Lower leg skin (tissue), 4 donors: ENCODE measurements around the gene HOXC10. TPM values are rescaled to one million over a fixed set of nuclear protein-coding genes. Genes with fewer than 3 reads are reported as not detected.

Experiments used
- DNase-seq, 2 donors: peaks; one replicate each; pipeline ENCODE4 v3.0.0-alpha.2; 2019; ENCODE audit warnings: low spot score in 2 of 2
- H3K4me3 ChIP-seq: fragments of 200-600 bp; sonication (generic); 2 replicates; pipeline ENCODE4 v1.5.1; 2017; ENCODE audit warnings: mild to moderate bottlenecking, low read depth; ENCODE audit not compliant: poor library complexity, severe bottlenecking
- POLR2A ChIP-seq, 2 donors: fragments of 450-650 bp; IDR thresholded peaks; one replicate each; pipeline ENCODE4 v1.6.1; 2016 to 2017; ENCODE audit warnings: antibody characterized with exemption in 2 of 2, mild to moderate bottlenecking in 1 of 2, moderate library complexity in 1 of 2
- WGBS, 2 donors: methylation state at CpG; one replicate each; pipeline ENCODE4 v1.1.5; 2018; 5-methylcytosine and 5-hydroxymethylcytosine counted together
- intact Hi-C: fragments of 100-400 bp; cut with DNase I; formaldehyde crosslinking; loops from one replicate; pipeline ENCODE4 v1.15.0; 2023; ENCODE audit warnings: low total_unique reads
- total RNA-seq, 4 donors: library from RNA; depleted of rRNA; stranded (reverse); fragments of >200 nt; gene quantifications; one replicate each; pipeline ENCODE4 v1.1.0, GENCODE V29; 2016
- TF ChIP-seq, protein P1 (sequence below), 3 donors: fragments of 450-650 bp; IDR thresholded peaks; one replicate each; pipeline ENCODE4 v1.5.1; 2016; ENCODE audit warnings: antibody characterized with exemption in 3 of 3, mild to moderate bottlenecking in 3 of 3, moderate library complexity in 2 of 3

The HOXC10 gene
- total RNA-seq, 4 donors from 2014 or later = 14.2 to 35.9 (median 23.4) TPM

DNA sequence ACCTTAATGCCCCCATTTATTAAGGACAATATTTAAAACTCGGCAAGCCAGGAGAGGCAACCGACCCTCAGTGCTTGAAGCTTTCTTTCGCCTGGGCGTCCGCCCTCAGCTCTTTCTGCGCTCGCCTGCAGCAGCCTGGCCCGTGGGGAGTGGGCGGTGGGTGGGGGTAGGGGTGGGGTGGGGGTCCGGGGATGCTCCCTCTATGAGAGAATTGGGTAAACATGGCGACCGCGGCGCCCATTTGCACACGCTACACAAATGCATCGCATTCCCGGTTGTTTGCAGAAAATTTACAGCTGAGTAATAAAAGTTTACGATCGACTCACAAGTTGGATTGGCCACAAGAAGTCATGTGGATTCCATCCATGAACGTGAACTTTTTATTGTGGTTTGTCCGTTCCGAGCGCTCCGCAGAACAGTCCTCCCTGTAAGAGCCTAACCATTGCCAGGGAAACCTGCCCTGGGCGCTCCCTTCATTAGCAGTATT lies 31.6 kb downstream of the HOXC10 start:
- TF ChIP-seq, protein P1, sequence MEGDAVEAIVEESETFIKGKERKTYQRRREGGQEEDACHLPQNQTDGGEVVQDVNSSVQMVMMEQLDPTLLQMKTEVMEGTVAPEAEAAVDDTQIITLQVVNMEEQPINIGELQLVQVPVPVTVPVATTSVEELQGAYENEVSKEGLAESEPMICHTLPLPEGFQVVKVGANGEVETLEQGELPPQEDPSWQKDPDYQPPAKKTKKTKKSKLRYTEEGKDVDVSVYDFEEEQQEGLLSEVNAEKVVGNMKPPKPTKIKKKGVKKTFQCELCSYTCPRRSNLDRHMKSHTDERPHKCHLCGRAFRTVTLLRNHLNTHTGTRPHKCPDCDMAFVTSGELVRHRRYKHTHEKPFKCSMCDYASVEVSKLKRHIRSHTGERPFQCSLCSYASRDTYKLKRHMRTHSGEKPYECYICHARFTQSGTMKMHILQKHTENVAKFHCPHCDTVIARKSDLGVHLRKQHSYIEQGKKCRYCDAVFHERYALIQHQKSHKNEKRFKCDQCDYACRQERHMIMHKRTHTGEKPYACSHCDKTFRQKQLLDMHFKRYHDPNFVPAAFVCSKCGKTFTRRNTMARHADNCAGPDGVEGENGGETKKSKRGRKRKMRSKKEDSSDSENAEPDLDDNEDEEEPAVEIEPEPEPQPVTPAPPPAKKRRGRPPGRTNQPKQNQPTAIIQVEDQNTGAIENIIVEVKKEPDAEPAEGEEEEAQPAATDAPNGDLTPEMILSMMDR (IDR thresholded peaks at IDR 0.05) = no peak
- no peak for TF ChIP-seq POLR2A (IDR thresholded peaks at IDR 0.05)
- intact Hi-C loops = no loop called here
- peak overlapping the region; percentile 42 for H3K4me3 ChIP-seq
- 1 to 3% methylated on average over 25 of the region's 25 CpGs for WGBS, 2 donors
- peak in 1 of 2 donors; percentile 73 for DNase-seq

DNA sequence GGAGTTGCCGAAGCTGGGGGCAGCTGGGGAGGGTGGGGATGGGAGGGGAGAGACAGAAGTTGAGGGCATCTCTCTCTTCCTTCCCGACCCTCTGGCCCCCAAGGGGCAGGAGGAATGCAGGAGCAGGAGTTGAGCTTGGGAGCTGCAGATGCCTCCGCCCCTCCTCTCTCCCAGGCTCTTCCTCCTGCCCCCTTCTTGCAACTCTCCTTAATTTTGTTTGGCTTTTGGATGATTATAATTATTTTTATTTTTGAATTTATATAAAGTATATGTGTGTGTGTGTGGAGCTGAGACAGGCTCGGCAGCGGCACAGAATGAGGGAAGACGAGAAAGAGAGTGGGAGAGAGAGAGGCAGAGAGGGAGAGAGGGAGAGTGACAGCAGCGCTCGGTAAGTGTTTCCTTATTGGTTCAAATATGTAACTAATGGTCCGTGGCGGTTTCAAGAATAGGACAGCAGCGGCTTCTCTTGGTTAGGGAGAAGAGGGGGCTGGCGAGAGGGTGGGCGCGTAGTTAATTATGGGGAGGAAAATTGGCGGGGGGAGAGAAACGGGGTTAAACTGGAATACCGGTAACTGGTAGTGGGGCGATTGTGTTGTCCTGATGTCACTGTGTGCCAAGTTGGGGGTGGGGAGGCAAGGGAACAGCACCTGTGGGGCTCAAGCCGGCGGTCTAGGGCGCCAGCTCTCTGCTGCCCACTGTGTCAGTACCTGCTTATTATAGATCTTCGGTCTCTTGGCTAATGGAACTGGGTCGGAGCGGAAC lies 32.3 kb downstream of the HOXC10 start:
- 0% methylated on average over 24 of the region's 24 CpGs for WGBS, 2 donors

DNA sequence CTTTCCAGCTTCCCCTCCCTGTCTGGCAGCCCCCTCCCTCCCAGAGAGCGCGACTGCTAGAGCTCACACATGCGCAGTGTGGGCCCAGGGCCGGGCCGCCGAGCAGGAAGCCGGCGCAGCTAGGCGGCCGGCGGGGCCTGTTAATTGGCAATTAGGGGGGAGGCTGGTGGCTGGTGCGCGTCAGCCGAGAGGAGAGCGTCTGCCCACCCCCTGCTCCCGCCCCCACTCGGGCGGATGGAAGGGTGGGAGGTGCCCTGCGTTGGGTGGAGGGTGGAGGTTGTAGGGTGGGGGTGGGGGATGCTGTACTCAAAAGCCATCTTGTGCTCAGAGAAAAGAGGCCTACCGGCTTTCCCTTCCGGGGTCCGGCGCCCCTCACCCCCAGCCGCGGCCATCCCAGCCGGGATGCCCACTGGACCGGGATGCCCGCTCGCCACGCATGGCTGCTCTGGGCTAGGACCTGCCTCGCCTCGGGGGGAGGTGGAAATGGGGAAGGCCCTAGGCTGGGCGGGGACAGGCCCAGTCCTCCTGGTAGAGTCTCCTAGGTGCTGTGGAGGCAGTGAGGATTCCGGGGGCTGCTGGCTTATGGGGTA lies 33.0 kb downstream of the HOXC10 start:
- H3K4me3 ChIP-seq = peak overlapping the region; percentile 42
- 2% methylated on average over 7 to 34 of the region's 34 CpGs for WGBS, 2 donors
- intact Hi-C loops = no loop called here
- peak; percentile 90 to 98 for DNase-seq
- TF ChIP-seq, protein P1 (IDR thresholded peaks at IDR 0.05) = no peak
- peak in 1 of 2 donors; percentile 30 for TF ChIP-seq POLR2A (IDR thresholded peaks at IDR 0.05)

More for the DNA sequence above, 32.3 kb downstream of the HOXC10 start:
- DNase-seq = no peak
- intact Hi-C loops = no loop called here
- TF ChIP-seq, protein P1 (IDR thresholded peaks at IDR 0.05) = no peak
- no peak for TF ChIP-seq POLR2A (IDR thresholded peaks at IDR 0.05)
- H3K4me3 ChIP-seq = peak overlapping the region; percentile 42

DNA sequence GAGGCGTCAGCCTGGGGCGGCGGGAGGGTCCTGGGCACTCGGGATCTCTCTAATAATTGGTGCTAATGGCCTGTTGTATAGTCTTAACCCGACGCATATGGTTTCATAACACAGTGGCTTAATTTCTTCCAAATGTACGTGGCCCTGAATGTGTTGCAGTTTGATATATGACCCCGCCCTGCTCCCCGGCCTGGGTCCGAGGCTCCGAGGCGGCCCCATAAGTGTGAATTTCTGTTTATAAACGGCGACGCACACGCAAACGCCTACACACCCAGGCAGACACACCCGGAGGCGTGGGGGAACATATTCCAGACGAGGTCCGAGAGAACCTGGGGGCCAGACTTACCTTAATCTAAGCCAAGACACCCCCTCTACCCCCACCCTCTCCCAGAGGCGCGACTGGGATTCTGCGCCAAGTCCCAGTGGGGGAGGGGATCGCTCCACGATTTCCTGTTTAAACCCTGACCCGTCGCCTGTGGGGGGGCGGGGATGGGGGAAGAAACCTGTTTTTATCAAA lies 33.6 kb downstream of the HOXC10 start:
- WGBS, 2 donors = 3 to 11% methylated on average over 25 to 29 of the region's 29 CpGs
- intact Hi-C loops = no loop called here
- TF ChIP-seq, protein P1 (IDR thresholded peaks at IDR 0.05) = no peak
- TF ChIP-seq POLR2A (IDR thresholded peaks at IDR 0.05) = no peak
- DNase-seq = peak; percentile 75 to 95
- H3K4me3 ChIP-seq = peak overlapping the region; percentile 42

DNA sequence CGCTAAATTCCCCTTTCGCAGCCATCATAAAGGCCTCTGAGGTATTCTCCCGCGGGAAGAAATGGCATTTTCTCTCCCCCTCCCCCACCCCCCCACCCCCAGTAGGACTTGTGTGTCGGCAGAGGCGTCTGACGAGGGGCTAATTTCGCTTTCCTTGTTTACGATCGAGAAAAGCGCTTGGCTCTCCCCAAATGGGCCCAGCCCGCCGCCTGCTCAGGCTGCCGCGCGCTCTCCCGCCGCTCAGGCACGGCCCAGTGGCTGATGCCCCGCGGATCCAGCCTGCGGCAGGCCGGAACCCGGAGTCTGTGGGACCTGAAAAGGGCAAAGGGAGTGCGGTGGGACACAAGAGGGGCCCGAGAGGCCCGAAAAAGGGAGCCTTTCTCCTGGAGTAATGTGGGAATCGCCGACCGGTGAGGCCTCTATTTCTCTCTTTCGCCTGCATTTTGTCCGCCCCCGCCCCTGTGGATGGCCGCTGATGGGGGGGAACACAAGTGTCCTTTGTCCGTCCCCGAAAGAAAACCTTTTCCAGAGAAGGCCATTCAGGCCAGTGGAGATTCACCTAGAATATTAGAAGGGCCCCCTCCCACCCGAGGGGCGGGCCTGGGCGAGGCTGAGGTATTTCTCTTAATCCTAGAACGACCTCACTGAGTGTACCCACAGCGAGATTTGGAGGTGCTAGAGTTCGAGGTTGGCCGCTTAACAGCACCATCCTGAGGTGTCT lies 34.3 kb downstream of the HOXC10 start:
- 4 to 9% methylated on average over 34 to 42 of the region's 43 CpGs for WGBS, 2 donors

More for the DNA sequence above, 34.3 kb downstream of the HOXC10 start:
- no peak for DNase-seq
- intact Hi-C loops = no loop called here
- TF ChIP-seq, protein P1 (IDR thresholded peaks at IDR 0.05) = no peak
- TF ChIP-seq POLR2A (IDR thresholded peaks at IDR 0.05) = no peak
- H3K4me3 ChIP-seq = no peak overlapping the region
